ENCODE results near the gene CPED1. TPM values are rescaled to one million over a fixed set of nuclear protein-coding genes. Genes with fewer than 3 reads are reported as not detected.

Gene CPED1
- total RNA-seq: 1 to 10 TPM; 5.3 to 7.3 TPM

DNA sequence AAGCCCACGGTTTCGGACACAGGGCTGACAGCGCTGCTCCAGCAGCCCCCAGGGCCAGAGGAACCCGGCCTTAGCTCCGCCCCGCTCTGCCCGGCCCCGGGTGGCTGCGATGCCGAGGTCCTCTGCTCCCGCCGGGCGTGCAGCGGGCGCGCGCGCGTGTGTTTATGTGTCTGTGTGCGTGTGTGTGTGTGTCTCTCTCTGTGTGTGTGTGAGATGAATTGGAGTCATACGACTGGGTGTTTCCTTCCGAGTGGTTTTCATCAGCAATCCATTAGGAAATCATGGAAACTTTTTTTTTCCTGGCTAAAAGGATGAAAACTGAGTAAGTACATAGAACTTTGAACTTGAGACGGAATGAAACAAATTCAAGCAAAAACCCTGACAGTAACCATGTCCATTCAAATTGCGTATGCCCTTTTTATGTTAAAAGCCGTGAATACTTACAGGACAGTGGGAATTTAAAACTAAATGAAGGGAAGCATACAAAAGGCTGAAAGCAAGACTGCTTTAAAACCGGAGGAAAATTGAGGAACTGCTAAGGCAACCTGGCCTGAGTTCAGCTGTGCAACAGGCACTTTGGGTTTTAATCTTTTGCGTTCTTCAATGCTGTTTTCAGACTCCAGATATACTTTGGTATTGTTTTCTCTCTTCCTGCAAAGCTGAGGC is at the start of gene CPED1:
TSS of gene CPED1 (plus strand) at position 121 of the 666 bp plus-strand sequence. CDS start 911 bp downstream, outside the sequence.
- no peaks in the 10 kb centered on the region for H3K36me3 ChIP-seq (replicated peaks in 1 of 2; ENCODE audit: insufficient read depth in 1 of 2, low read depth in 2 of 2)
- no peak within 1 kb of the TSS for H3K4me3 ChIP-seq
- intact Hi-C loops (cut with DNase I): loop anchor here (5.0 kb wide), 1 partner anchor 89 kb away; no protein-coding TSS in a partner anchor
- peak within 1 kb of the TSS in 3 of 4 donors; percentile 10 to 22 (median 21) for H3K27ac ChIP-seq
- ATAC-seq (peak; percentile 76), DNase-seq (peak; percentile 46 to 67 (median 52))
- H3K27me3 ChIP-seq: peaks cover 0 to 8% of the 10 kb centered on the region in 2 donors
- TF ChIP-seq POLR2A (IDR thresholded peaks at IDR 0.05): no peak
- TF ChIP-seq, protein P1, sequence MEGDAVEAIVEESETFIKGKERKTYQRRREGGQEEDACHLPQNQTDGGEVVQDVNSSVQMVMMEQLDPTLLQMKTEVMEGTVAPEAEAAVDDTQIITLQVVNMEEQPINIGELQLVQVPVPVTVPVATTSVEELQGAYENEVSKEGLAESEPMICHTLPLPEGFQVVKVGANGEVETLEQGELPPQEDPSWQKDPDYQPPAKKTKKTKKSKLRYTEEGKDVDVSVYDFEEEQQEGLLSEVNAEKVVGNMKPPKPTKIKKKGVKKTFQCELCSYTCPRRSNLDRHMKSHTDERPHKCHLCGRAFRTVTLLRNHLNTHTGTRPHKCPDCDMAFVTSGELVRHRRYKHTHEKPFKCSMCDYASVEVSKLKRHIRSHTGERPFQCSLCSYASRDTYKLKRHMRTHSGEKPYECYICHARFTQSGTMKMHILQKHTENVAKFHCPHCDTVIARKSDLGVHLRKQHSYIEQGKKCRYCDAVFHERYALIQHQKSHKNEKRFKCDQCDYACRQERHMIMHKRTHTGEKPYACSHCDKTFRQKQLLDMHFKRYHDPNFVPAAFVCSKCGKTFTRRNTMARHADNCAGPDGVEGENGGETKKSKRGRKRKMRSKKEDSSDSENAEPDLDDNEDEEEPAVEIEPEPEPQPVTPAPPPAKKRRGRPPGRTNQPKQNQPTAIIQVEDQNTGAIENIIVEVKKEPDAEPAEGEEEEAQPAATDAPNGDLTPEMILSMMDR (IDR thresholded peaks at IDR 0.05): no peak
- 1 to 3% methylated on average over 24 to 27 of the region's 27 CpGs for WGBS, 2 donors
- no peaks in the 10 kb centered on the region for H3K9me3 ChIP-seq
- peaks cover 15% of the 10 kb centered on the region for H3K4me1 ChIP-seq

GRCh38 chr7:120939345-120939744 is 49.2 kb upstream of the CPED1 start:
- intact Hi-C loops (cut with DNase I): no loop called here
- Histone ChIP-seq H3K4me1 (no peaks in the 10 kb centered on the region), H3K4me3 (no peak overlapping the region), H3K9me3 (no peaks in the 10 kb centered on the region), H3K36me3 (replicated peaks in 1 of 2; ENCODE audit: insufficient read depth in 1 of 2, low read depth in 2 of 2) (no peaks in the 10 kb centered on the region), H3K27me3 (no peaks in the 10 kb centered on the region), H3K27ac (no peak overlapping the region)
- DNase-seq: no peak
- WGBS, 2 donors: 59 to 75% methylated on average over 3 of the region's 3 CpGs
- TF ChIP-seq, protein P1 (IDR thresholded peaks at IDR 0.05): no peak
- TF ChIP-seq POLR2A (IDR thresholded peaks at IDR 0.05): no peak
- no peak for ATAC-seq

GRCh38 chr7:120941064-120941463 is 47.4 kb upstream of the CPED1 start:
- intact Hi-C loops (cut with DNase I): no loop called here
- no peak for TF ChIP-seq POLR2A (IDR thresholded peaks at IDR 0.05)
- TF ChIP-seq, protein P1 (IDR thresholded peaks at IDR 0.05): peak in 4 of 7 experiments; percentile 48 to 57 (median 54)
- Histone ChIP-seq H3K4me3 (no peak overlapping the region), H3K4me1 (no peaks in the 10 kb centered on the region), H3K27me3 (no peaks in the 10 kb centered on the region), H3K36me3 (replicated peaks in 1 of 2; ENCODE audit: insufficient read depth in 1 of 2, low read depth in 2 of 2) (no peaks in the 10 kb centered on the region), H3K27ac (no peak overlapping the region), H3K9me3 (no peaks in the 10 kb centered on the region)
- ATAC-seq (peak; percentile 55), DNase-seq (no peak)
- 0 to 2% methylated on average over 1 of the region's 1 CpG for WGBS, 2 donors

GRCh38 chr7:120941856-120942255 is 46.7 kb upstream of the CPED1 start:
- 19 to 21% methylated on average over 3 of the region's 3 CpGs for WGBS, 2 donors
- no peak overlapping the region for H3K4me3 ChIP-seq
- no peak for TF ChIP-seq POLR2A (IDR thresholded peaks at IDR 0.05)
- TF ChIP-seq, protein P1 (IDR thresholded peaks at IDR 0.05): no peak
- H3K27me3 ChIP-seq: no peaks in the 10 kb centered on the region
- H3K27ac ChIP-seq: no peak overlapping the region
- H3K9me3 ChIP-seq: no peaks in the 10 kb centered on the region
- H3K4me1 ChIP-seq: no peaks in the 10 kb centered on the region
- DNase-seq: no peak
- intact Hi-C loops (cut with DNase I): no loop called here
- ATAC-seq: no peak
- no peaks in the 10 kb centered on the region for H3K36me3 ChIP-seq (replicated peaks in 1 of 2; ENCODE audit: insufficient read depth in 1 of 2, low read depth in 2 of 2)

DNA sequence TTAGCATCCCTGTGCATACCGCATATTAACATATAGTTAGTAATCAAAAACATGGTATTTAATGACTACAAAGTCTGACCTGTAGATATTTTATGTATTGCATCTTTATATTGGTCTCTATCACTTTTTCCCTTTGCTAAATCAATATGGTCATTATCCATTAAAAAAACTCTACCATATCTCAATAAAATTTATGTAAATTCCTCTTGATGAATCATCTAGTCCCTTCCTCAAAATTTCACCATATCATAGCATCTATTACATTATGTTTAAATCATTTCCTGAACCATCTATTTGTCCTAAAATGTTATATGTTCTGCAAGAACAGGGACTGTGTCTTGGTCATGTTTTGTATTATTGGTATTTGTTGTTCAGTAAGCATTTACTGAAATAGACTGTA is 45.6 kb upstream of the CPED1 start:
- no peaks in the 10 kb centered on the region for H3K4me1 ChIP-seq
- H3K27ac ChIP-seq: no peak overlapping the region
- DNase-seq: no peak
- 95 to 100% methylated on average over 1 of the region's 1 CpG for WGBS, 2 donors
- ATAC-seq: no peak
- no peaks in the 10 kb centered on the region for H3K36me3 ChIP-seq (replicated peaks in 1 of 2; ENCODE audit: insufficient read depth in 1 of 2, low read depth in 2 of 2)
- H3K4me3 ChIP-seq: no peak overlapping the region
- intact Hi-C loops (cut with DNase I): no loop called here
- H3K27me3 ChIP-seq: no peaks in the 10 kb centered on the region
- TF ChIP-seq POLR2A (IDR thresholded peaks at IDR 0.05): no peak
- TF ChIP-seq, protein P1 (IDR thresholded peaks at IDR 0.05): no peak
- H3K9me3 ChIP-seq: no peaks in the 10 kb centered on the region

Data from body of pancreas (tissue), 4 donors.